ENCODE results near the gene PRKG1.

DNA sequence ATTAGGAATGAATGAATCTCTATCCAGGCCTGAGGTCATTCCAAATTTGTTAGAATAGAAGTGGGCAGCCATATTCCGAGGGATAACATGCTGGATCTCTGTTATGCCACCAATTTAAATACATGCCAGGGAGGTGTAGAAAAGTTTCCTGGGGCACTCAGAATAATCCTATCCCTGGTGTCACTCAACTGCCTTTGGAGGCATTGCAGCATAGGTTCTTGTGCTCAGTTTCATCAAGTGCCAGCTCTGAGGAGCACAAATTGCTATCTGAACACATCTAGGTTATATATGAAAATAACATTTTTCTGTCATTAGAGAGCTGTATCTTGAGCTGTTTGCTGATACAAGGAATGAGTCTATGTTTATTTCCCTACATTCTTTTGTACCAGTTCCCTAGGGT, 427.8 kb downstream of the PRKG1 start:
- TF ChIP-seq, protein P1, sequence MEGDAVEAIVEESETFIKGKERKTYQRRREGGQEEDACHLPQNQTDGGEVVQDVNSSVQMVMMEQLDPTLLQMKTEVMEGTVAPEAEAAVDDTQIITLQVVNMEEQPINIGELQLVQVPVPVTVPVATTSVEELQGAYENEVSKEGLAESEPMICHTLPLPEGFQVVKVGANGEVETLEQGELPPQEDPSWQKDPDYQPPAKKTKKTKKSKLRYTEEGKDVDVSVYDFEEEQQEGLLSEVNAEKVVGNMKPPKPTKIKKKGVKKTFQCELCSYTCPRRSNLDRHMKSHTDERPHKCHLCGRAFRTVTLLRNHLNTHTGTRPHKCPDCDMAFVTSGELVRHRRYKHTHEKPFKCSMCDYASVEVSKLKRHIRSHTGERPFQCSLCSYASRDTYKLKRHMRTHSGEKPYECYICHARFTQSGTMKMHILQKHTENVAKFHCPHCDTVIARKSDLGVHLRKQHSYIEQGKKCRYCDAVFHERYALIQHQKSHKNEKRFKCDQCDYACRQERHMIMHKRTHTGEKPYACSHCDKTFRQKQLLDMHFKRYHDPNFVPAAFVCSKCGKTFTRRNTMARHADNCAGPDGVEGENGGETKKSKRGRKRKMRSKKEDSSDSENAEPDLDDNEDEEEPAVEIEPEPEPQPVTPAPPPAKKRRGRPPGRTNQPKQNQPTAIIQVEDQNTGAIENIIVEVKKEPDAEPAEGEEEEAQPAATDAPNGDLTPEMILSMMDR (IDR thresholded peaks at IDR 0.05): no peak
- TF ChIP-seq POLR2A (IDR thresholded peaks at IDR 0.05): no peak
